Smooth muscle cell (in vitro differentiated cells): ENCODE measurements around the gene SERPINH1. TPM values are rescaled to one million over a fixed set of nuclear protein-coding genes. Genes with fewer than 3 reads are reported as not detected.
"Not testable (repeated sequence)": the region's sequence is repeated elsewhere in the genome, so short reads cannot be mapped to it uniquely, and the experiment has no call there.

ENCODE experiments used
- DNase-seq: peaks from one replicate; lab custom pipeline; 2025; ENCODE audit not compliant: unreplicated experiment; lab: John Stamatoyannopoulos, UW
- H2AFZ ChIP-seq: fragments of 200-600 bp; sonication (generic); 2 replicates; pipeline ENCODE4 v1.6.0; 2016; ENCODE audit warnings: antibody characterized with exemption, low read depth, mild to moderate bottlenecking
- H3F3A ChIP-seq: fragments of 200-600 bp; sonication (generic); 2 replicates; pipeline ENCODE4 v1.6.0; 2017; ENCODE audit warnings: antibody characterized with exemption, low read depth
- H3K27ac ChIP-seq: fragments of 200-600 bp; sonication (generic); 2 replicates; pipeline ENCODE4 v1.5.1; 2016; ENCODE audit warnings: low read depth, mild to moderate bottlenecking
- H3K27me3 ChIP-seq: fragments of 200-600 bp; sonication (generic); 2 replicates; pipeline ENCODE4 v1.6.1; 2016; ENCODE audit warnings: low read depth, mild to moderate bottlenecking
- H3K36me3 ChIP-seq: fragments of 200-600 bp; sonication (generic); 2 replicates; pipeline ENCODE4 v1.5.1; 2016; ENCODE audit warnings: low read depth
- H3K4me1 ChIP-seq: fragments of 200-600 bp; sonication (generic); 2 replicates; pipeline ENCODE4 v1.5.1; 2016; ENCODE audit warnings: low read depth
- H3K4me2 ChIP-seq: fragments of 200-600 bp; sonication (generic); 2 replicates; pipeline ENCODE4 v1.6.0; 2016; ENCODE audit warnings: mild to moderate bottlenecking
- H3K4me3 ChIP-seq: fragments of 200-600 bp; sonication (generic); 2 replicates; pipeline ENCODE4 v1.5.1; 2016; ENCODE audit warnings: mild to moderate bottlenecking
- H3K79me2 ChIP-seq: fragments of 200-600 bp; sonication (generic); 2 replicates; pipeline ENCODE4 v1.6.0; 2016; ENCODE audit warnings: low read depth, mild to moderate bottlenecking
- H3K9ac ChIP-seq: fragments of 200-600 bp; sonication (generic); 2 replicates; pipeline ENCODE4 v1.6.0; 2016; ENCODE audit warnings: low read depth
- H3K9me3 ChIP-seq: fragments of 200-600 bp; sonication (generic); replicated peaks from 2 replicates; pipeline ENCODE4 v1.5.1; 2016; ENCODE audit warnings: low read depth
- H4K20me1 ChIP-seq: fragments of 200-600 bp; sonication (generic); 2 replicates; pipeline ENCODE4 v1.6.0; 2016; ENCODE audit warnings: low read depth
- WGBS: methylation state at CpG from one replicate; pipeline ENCODE4 v1.1.7; 2016; ENCODE audit warnings: low lambda C conversion rate; 5-methylcytosine and 5-hydroxymethylcytosine counted together
- polyA plus RNA-seq: library from polyadenylated mRNA; unstranded; fragments of >200 nt; fragmentation: Nextera tagmentation; extraction: Ambion mirVana; gene quantifications from 2 replicates; pipeline ENCODE4 v1.2.1, GENCODE V29; 2016
- total RNA-seq: library from RNA; depleted of rRNA; stranded (reverse); fragments of >200 nt; gene quantifications from 2 replicates; pipeline ENCODE4 v1.2.3, GENCODE V29; 2014
- TF ChIP-seq, protein P1 (sequence below): fragments of 200-600 bp; sonication (generic); IDR thresholded peaks from 2 replicates; pipeline ENCODE4 v1.5.1; 2017; ENCODE audit warnings: borderline replicate concordance, mild to moderate bottlenecking, antibody characterized with exemption; ENCODE audit not compliant: insufficient read depth, poor library complexity, severe bottlenecking

The SERPINH1 gene
- total and polyA plus RNA-seq, 2 experiments from 2014 or later = 1,493 to 2,653 TPM

DNA sequence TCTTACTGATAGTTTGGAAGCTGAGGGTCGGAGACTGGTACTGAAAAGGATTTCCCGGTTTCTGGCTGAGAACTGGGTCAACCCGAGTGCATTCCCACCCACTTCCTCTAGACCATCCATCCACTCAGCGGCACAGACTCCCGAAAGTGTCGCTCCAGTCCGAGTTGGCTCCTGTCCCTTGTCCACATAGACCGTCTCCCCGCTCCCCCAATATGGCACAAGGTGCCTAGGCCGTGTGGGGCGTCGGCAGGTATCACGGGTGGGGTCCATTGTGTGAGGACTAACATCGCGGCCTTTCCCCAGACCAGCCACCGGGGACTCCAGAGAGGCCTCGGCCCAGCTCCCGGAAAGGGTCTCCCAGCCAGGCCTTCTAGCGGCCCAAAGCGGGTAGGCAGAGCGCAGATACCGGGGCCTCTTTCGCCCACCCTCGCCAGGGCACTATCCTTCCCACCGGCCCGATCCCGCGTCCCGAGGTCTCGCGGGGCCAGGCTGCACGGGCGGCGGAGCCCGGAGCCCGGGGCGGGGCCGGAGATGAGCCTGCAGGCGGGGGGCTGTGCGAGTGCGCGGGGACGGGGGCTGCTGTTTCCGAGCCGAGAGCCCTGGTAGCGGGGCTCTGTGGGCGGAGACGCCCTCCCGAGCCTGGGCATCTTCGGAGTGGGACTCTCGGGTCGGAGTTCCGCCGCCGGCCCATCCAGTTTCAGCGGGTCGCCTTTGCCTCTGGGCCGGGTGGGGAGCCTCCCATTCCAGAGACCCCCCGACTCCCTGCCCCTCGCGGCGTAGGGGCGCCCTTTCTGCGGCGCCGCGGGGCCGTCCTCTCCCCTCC is 21.1 kb downstream of the SERPINH1 start:
- H3K4me2 ChIP-seq = peak overlapping the region; percentile 92
- no peaks in the 10 kb centered on the region for H3K27me3 ChIP-seq
- H3K4me3 ChIP-seq = peak overlapping the region; percentile 65
- no peaks in the 10 kb centered on the region for H3K36me3 ChIP-seq
- TF ChIP-seq, protein P1, sequence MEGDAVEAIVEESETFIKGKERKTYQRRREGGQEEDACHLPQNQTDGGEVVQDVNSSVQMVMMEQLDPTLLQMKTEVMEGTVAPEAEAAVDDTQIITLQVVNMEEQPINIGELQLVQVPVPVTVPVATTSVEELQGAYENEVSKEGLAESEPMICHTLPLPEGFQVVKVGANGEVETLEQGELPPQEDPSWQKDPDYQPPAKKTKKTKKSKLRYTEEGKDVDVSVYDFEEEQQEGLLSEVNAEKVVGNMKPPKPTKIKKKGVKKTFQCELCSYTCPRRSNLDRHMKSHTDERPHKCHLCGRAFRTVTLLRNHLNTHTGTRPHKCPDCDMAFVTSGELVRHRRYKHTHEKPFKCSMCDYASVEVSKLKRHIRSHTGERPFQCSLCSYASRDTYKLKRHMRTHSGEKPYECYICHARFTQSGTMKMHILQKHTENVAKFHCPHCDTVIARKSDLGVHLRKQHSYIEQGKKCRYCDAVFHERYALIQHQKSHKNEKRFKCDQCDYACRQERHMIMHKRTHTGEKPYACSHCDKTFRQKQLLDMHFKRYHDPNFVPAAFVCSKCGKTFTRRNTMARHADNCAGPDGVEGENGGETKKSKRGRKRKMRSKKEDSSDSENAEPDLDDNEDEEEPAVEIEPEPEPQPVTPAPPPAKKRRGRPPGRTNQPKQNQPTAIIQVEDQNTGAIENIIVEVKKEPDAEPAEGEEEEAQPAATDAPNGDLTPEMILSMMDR = no peak
- 5% methylated on average over 45 of the region's 68 CpGs for WGBS
- H2AFZ ChIP-seq = no peak overlapping the region
- DNase-seq = peak; percentile 58
- no peaks in the 10 kb centered on the region for H3K79me2 ChIP-seq
- H3K27ac ChIP-seq = peak overlapping the region; percentile 80
- no peaks in the 10 kb centered on the region for H3K9me3 ChIP-seq
- peak overlapping the region; percentile 80 for H3K9ac ChIP-seq
- H3F3A ChIP-seq = peaks cover 12% of the 10 kb centered on the region
- H4K20me1 ChIP-seq = no peaks in the 10 kb centered on the region
- H3K4me1 ChIP-seq = peaks cover 14% of the 10 kb centered on the region

DNA sequence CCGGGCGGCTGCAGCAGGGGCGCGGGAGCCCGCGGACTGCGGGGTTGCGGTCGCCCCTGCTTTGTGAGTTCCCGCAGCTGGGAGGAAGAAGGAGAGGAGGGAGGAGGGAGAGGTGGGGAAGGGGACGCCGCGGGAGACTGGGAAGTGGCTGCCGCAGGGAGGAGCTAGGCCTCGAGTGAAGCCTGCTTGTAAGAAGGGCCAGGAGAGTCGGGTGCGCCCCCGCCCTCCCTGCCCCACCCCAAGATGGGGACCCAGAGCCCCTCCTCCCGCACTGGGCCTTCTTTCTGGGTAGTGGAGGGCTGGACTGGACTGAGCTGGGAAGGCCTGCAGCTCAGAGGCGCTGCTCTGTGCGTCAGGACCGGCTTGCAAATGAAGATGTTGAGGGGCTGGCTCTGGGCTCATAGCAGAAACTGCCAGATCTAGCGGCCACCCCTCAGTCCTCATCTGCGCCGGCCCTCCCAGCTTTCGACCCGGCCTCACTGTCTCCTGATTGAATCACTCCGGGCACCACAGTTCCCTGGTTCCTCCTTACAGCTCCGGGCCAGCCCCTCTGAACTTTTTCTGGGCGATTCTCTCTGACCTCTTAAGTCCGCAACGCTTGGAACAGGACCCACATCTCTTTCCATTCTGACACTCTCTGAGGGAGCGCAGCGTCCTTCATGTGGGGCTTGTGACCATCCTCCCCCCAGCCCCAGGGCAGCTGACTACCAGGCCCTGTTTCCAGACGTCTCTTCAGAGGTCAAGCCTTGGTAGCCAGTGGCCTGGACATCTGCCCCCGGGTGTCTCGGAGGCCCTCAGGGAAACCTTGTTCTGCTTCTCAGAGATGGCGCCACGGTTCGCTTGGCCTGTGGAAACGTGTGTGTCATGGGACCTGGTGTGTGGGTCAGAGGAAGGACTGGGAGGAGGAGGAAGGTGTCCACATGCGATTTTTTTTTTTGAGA is 21.9 kb downstream of the SERPINH1 start:
- Histone ChIP-seq H3K36me3 (no peaks in the 10 kb centered on the region), H3K4me3 (peak overlapping the region; percentile 65), H3K4me1 (peaks cover 14% of the 10 kb centered on the region), H3K79me2 (no peaks in the 10 kb centered on the region), H3K9me3 (no peaks in the 10 kb centered on the region), H3K27me3 (no peaks in the 10 kb centered on the region), H2AFZ (no peak overlapping the region), H3K4me2 (peak overlapping the region; percentile 92), H3K27ac (peak overlapping the region; percentile 80), H3F3A (peaks cover 10% of the 10 kb centered on the region), H4K20me1 (no peaks in the 10 kb centered on the region), H3K9ac (peak overlapping the region; percentile 80)
- WGBS = 32% methylated on average over 34 of the region's 42 CpGs
- peak; percentile 41 for DNase-seq
- TF ChIP-seq, protein P1 = no peak

DNA sequence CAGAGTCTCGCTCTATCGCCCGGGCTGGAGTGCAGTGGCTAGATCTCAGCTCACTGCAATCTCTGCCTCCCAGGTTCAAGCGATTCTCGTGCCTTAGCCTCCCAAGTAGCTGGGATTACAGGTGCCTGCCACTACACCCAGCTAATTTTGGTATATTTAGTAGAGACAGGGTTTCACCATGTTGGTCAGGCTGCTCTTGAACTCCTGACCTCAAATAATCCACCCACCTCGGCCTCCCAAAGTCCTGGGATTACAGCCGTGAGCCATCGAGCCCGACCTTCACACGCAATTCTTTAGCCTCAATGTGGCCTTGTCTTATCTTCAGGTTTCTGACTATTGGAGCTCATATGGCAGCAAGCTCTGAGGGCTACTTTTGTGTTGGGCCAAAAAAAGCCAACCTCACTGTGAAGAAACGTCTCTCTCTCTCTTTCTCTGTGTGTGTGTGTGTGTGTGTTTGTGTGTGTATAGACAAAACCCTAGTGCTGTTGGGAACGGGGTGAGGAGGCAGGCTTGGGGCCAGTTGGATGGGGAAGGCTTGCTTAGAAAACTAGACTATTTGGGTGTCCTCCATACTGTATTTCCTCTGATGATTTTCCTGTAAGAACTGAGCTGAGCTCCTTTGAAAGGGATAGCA is 22.7 kb downstream of the SERPINH1 start:
- not testable (repeated sequence) for H3K4me2 ChIP-seq
- 82% methylated on average over 12 of the region's 12 CpGs for WGBS

DNA sequence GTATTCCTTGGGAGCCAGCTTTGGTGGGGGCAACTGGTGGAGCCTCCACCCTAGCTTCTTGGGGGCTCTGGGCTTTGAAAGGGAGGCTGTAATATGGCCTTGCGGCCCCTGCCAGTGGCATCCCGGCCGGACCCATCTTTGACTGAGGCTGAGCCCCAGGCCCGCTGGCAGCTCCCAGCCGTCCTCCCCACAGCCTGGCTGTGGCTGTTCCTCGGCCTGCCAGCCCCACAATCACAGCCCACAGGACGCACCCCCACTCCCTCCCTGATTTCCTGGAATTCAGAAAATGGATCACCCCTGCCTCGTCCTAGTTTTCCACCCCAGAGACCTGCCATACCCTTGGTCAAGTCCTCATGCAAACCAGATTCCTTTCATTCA is 23.2 kb downstream of the SERPINH1 start:
- H3K27me3 ChIP-seq = no peaks in the 10 kb centered on the region
- H3K4me1 ChIP-seq = peaks cover 14% of the 10 kb centered on the region
- H3K4me3 ChIP-seq = no peak overlapping the region
- H3K27ac ChIP-seq = no peak overlapping the region
- no peaks in the 10 kb centered on the region for H4K20me1 ChIP-seq
- no peaks in the 10 kb centered on the region for H3K36me3 ChIP-seq
- TF ChIP-seq, protein P1 = no peak
- H2AFZ ChIP-seq = no peak overlapping the region
- WGBS = 94% methylated on average over 8 of the region's 8 CpGs
- DNase-seq = no peak
- H3K9ac ChIP-seq = no peak overlapping the region
- H3K79me2 ChIP-seq = no peaks in the 10 kb centered on the region
- H3K4me2 ChIP-seq = no peak overlapping the region
- H3K9me3 ChIP-seq = no peaks in the 10 kb centered on the region
- H3F3A ChIP-seq = no peaks in the 10 kb centered on the region

More for the DNA sequence above, 22.7 kb downstream of the SERPINH1 start:
- DNase-seq, H3K4me3 ChIP-seq, H2AFZ ChIP-seq, H3K79me2 ChIP-seq, H3K36me3 ChIP-seq, H3K9ac ChIP-seq, H3K9me3 ChIP-seq, H4K20me1 ChIP-seq, H3K27me3 ChIP-seq, H3K27ac ChIP-seq, H3F3A ChIP-seq: not testable (repeated sequence)
- H3K4me1 ChIP-seq = peaks cover 14% of the 10 kb centered on the region
